Testis (tissue), 3 donors: ENCODE measurements around the gene NABP1. TPM values are rescaled to one million over a fixed set of nuclear protein-coding genes. Genes with fewer than 3 reads are reported as not detected.

ENCODE experiments used
- DNase-seq: peaks from one replicate; pipeline ENCODE4 v3.0.0-alpha.2; 2019
- H3K27ac ChIP-seq, 2 donors: fragments of 200-600 bp; sonication (generic); one replicate each; pipeline ENCODE4 v1.5.1; 2019
- H3K27me3 ChIP-seq: fragments of 200-600 bp; sonication (generic); one replicate; pipeline ENCODE4 v1.5.1; 2019
- H3K36me3 ChIP-seq: fragments of 200-600 bp; sonication (generic); one replicate; pipeline ENCODE4 v1.5.1; 2017; ENCODE audit warnings: low read depth; ENCODE audit errors: missing control alignments
- H3K4me1 ChIP-seq: fragments of 200-600 bp; sonication (generic); one replicate; pipeline ENCODE4 v1.5.1; 2019
- H3K4me3 ChIP-seq, 2 donors: fragments of 200-600 bp; sonication (generic); one replicate each; pipeline ENCODE4 v1.5.1; 2017 to 2019
- H3K9me3 ChIP-seq: fragments of 200-600 bp; sonication (generic); one replicate; pipeline ENCODE4 v1.5.1; 2017
- POLR2A ChIP-seq: fragments of 450-650 bp; IDR thresholded peaks from one replicate; pipeline ENCODE4 v1.6.1; 2017; ENCODE audit warnings: antibody characterized with exemption, mild to moderate bottlenecking, moderate library complexity
- WGBS, 2 donors: methylation state at CpG; one replicate each; pipeline ENCODE4 v1.1.5; 2018; 5-methylcytosine and 5-hydroxymethylcytosine counted together
- intact Hi-C: fragments of 100-400 bp; cut with DNase I; formaldehyde crosslinking; loops from one replicate; pipeline ENCODE4 v1.15.1; 2023; ENCODE audit warnings: low total_unique reads
- polyA plus RNA-seq: library from polyadenylated mRNA; stranded (reverse); fragments of 350-450 nt; fragmentation: Illumina TruSeq; extraction: RNeasy Lipid Tissue Mini Kit (QIAGEN cat#74804); gene quantifications from one replicate; pipeline ENCODE4 v1.2.3, GENCODE V29; 2014; ENCODE audit warnings: low read depth, low replicate concordance; ENCODE audit not compliant: insufficient read depth
- total RNA-seq, 2 donors: library from RNA; depleted of rRNA; stranded (reverse); fragments of >200 nt; gene quantifications; one replicate each; pipeline ENCODE4 v1.2.3, GENCODE V29; 2016
- TF ChIP-seq, protein P1 (sequence below), 3 experiments: fragments of 450-650 bp in 2 of 3; fragments of 200-600 bp in 1 of 3; sonication (generic) in 1 of 3; IDR thresholded peaks; one replicate each; pipeline ENCODE4 v1.5.1; 2016 to 2019; ENCODE audit warnings: antibody characterized with exemption in 3 of 3, mild to moderate bottlenecking in 2 of 3, moderate library complexity in 1 of 3

NABP1 gene
- total and polyA plus RNA-seq, 3 donors from 2014 or later, result 40.6 to 67.1 (median 65.8) TPM

DNA sequence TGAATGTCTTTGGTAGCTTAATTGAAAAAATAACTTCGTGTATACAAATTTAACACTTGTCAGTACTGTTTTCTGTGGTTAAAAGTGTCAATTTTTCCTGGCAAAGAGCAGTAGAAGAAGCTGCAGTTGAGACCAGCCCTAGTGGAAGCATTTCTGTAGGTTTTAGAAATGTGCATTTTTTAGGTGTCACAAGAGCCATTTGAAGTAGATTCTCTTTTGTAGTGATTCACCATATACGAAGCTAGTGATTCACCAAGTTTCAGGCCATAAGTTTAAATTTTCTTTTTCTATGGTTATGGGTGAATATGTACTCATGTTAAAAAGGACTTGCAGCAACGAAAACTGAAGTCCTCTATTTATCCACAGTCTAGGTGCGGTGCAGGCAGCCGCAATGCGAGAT lies 4.2 kb downstream of the NABP1 start:
- Histone ChIP-seq H3K36me3 (no peaks in the 10 kb centered on the region), H3K9me3 (no peaks in the 10 kb centered on the region), H3K4me1 (peaks cover 5% of the 10 kb centered on the region), H3K27ac (no peak overlapping the region), H3K27me3 (no peaks in the 10 kb centered on the region), H3K4me3 (no peak overlapping the region)
- intact Hi-C loops, result no loop called here
- TF ChIP-seq, protein P1, sequence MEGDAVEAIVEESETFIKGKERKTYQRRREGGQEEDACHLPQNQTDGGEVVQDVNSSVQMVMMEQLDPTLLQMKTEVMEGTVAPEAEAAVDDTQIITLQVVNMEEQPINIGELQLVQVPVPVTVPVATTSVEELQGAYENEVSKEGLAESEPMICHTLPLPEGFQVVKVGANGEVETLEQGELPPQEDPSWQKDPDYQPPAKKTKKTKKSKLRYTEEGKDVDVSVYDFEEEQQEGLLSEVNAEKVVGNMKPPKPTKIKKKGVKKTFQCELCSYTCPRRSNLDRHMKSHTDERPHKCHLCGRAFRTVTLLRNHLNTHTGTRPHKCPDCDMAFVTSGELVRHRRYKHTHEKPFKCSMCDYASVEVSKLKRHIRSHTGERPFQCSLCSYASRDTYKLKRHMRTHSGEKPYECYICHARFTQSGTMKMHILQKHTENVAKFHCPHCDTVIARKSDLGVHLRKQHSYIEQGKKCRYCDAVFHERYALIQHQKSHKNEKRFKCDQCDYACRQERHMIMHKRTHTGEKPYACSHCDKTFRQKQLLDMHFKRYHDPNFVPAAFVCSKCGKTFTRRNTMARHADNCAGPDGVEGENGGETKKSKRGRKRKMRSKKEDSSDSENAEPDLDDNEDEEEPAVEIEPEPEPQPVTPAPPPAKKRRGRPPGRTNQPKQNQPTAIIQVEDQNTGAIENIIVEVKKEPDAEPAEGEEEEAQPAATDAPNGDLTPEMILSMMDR (IDR thresholded peaks at IDR 0.05), result no peak
- no peak for TF ChIP-seq POLR2A
- DNase-seq, result no peak
- WGBS, 2 donors, result 93 to 94% methylated on average over 6 of the region's 6 CpGs

DNA sequence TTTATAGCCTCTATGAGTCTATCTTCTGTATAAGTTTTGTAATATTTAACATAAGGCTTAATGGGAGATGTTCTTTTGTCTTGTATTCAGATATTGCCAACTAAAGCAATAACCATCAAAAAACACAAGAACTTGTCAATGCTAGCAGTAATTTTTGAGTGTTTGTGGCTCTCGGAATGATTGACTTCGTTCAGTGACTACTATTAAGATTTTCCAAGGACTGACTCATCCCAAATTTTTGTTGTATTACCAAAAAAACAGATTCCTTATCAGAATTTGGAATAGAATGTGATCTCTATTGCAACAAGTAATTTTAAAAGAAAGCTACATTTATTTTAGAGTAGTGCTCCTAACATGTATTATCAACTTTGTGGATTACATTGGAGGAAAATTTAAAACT lies 8.1 kb downstream of the NABP1 start:
- no peak overlapping the region for H3K27ac ChIP-seq
- DNase-seq, result no peak
- intact Hi-C loops, result no loop called here
- H3K27me3 ChIP-seq, result no peaks in the 10 kb centered on the region
- H3K4me1 ChIP-seq, result peaks cover 7% of the 10 kb centered on the region
- WGBS, 2 donors, result 61 to 77% methylated on average over 2 of the region's 2 CpGs
- no peaks in the 10 kb centered on the region for H3K36me3 ChIP-seq
- no peak overlapping the region for H3K4me3 ChIP-seq
- H3K9me3 ChIP-seq, result no peaks in the 10 kb centered on the region
- TF ChIP-seq, protein P1 (IDR thresholded peaks at IDR 0.05), result no peak
- no peak for TF ChIP-seq POLR2A

DNA sequence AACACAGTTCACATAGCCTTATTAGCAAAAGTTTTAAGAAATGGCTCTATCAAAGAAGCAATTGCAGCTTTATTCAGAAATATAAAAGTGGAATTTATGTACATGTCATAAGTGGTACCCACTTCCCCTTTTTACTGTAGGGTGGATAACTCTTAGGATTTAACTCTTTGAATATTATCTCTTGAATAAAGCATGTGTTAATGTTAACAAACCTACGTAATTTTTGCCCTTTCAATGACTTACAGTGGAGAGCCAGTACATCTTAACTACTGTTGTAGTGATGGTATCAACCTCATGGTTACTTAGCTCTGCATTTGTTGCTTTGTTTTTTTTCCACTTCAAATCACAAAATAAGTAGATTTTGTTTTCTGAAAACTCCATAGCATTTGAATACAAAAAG lies 8.8 kb downstream of the NABP1 start:
- DNase-seq, result no peak
- peaks cover 11% of the 10 kb centered on the region for H3K4me1 ChIP-seq
- no peak overlapping the region for H3K4me3 ChIP-seq
- H3K27me3 ChIP-seq, result no peaks in the 10 kb centered on the region
- H3K9me3 ChIP-seq, result no peaks in the 10 kb centered on the region
- H3K27ac ChIP-seq, result no peak overlapping the region
- H3K36me3 ChIP-seq, result no peaks in the 10 kb centered on the region
- WGBS, 2 donors, result 84 to 86% methylated on average over 1 of the region's 1 CpG
- intact Hi-C loops, result no loop called here
- TF ChIP-seq POLR2A, result no peak
- TF ChIP-seq, protein P1 (IDR thresholded peaks at IDR 0.05), result no peak

DNA sequence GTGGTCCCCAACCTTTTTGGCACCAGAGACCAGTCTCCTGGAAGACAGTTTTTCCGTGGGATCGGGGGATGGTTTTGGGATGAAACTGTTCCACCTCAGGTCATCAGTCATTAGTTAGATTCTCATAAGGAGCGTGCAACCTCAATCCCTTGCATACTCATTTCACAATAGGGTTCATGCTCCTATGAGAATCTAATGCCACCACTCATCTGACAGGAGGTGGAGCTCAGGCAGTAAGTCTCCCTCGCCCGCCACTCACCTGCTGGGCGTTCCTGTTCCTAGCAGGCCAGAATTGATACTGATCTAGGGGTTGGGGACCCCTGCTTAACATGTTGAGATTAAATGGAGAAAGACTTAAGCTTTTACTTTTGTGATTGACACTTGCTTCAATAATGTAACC lies 9.9 kb downstream of the NABP1 start:
- Histone ChIP-seq H3K4me1 (peaks cover 16% of the 10 kb centered on the region), H3K27me3 (no peaks in the 10 kb centered on the region), H3K9me3 (no peaks in the 10 kb centered on the region), H3K36me3 (no peaks in the 10 kb centered on the region), H3K4me3 (no peak overlapping the region), H3K27ac (no peak overlapping the region)
- TF ChIP-seq POLR2A, result no peak
- TF ChIP-seq, protein P1 (IDR thresholded peaks at IDR 0.05), result no peak
- intact Hi-C loops, result no loop called here
- no peak for DNase-seq
- 90 to 93% methylated on average over 6 of the region's 6 CpGs for WGBS, 2 donors

DNA sequence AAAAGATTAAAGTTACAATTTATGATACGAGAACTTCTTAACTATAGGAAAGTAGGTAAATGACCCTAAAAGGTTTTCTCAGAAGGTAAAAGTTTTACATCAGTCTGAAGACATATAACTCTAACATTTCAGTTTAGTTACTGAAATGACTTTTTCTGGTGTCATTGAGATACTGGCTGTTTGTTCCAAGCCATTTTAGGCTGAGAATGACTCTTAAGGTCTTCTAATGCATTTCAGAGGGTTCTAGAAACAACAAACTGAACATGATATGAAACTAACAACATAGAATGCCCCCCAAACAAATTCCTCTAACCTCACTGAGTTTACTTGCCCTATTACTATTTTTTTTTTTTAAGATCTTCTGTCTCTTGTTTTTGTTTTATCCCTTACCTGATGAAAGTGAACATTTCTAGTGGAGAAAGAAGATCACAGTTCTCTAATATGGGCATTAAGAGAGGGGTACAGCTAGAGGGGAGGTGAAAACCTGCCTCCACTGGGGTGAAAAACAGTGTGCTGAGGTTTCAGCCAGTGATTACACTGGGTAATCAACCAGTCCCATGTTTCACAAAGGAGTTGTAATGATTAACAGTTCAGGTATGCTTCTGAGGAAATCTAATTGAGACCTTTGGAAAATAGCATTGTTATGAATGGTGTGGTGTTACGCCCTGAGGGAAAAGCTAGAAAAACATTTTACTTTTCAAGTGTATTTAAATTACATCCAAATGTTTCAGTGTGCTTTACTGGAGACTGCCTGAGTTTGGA lies 11.2 kb downstream of the NABP1 start:
- no peak overlapping the region for H3K27ac ChIP-seq
- no peak for TF ChIP-seq POLR2A
- TF ChIP-seq, protein P1 (IDR thresholded peaks at IDR 0.05), result no peak
- DNase-seq, result no peak
- no peaks in the 10 kb centered on the region for H3K9me3 ChIP-seq
- WGBS, 2 donors, result 73 to 77% methylated on average over 2 of the region's 2 CpGs
- no peaks in the 10 kb centered on the region for H3K27me3 ChIP-seq
- no peaks in the 10 kb centered on the region for H3K36me3 ChIP-seq
- intact Hi-C loops, result no loop called here
- H3K4me1 ChIP-seq, result peaks cover 16% of the 10 kb centered on the region
- no peak overlapping the region for H3K4me3 ChIP-seq
